GM12878 (cell line): ENCODE results near the gene TNRC18. TPM values are rescaled to one million over a fixed set of nuclear protein-coding genes. Genes with fewer than 3 reads are reported as not detected.

Experiments
- ATAC-seq: fragments of 200-7000 bp; cut with Tn5 transposase; 3 replicates; pipeline ENCODE4 v1.9.1; 2020; ENCODE audit warnings: mild to moderate bottlenecking, moderate library complexity
- BruUV-seq: library from RNA; stranded (reverse); fragments of 400-500 nt; replicated peaks from 2 replicates; lab custom pipeline; 2021; lab: Mats Ljungman, UMichigan
- CTCF ChIA-PET: fragments of 300-600 bp; sonication (Branson Sonifier 250); formaldehyde crosslinking; extraction: SDS; loops from one replicate; lab custom pipeline; 2021; ENCODE audit warnings: inconsistent platforms; lab: Yijun Ruan, JAX
- POLR2A ChIA-PET: fragments of 350-600 bp; formaldehyde crosslinking; extraction: SDS; loops from one replicate; lab custom pipeline; 2021; ENCODE audit warnings: inconsistent platforms; lab: Charles Lee
- RAD21 ChIA-PET: fragments of 300-600 bp; sonication (Branson Sonifier 250); formaldehyde crosslinking; loops from one replicate; lab custom pipeline; 2023; ENCODE audit warnings: antibody characterized with exemption; ENCODE audit not compliant: unreplicated experiment; lab: Charles Lee
- SMC1A ChIA-PET: fragments of 300-600 bp; sonication (Branson Sonifier 250); formaldehyde crosslinking; loops from one replicate; lab custom pipeline; 2023; ENCODE audit not compliant: unreplicated experiment, uncharacterized antibody; lab: Charles Lee
- DNase-seq: peaks from one replicate; pipeline ENCODE4 v3.0.0-alpha.2; 2011; ENCODE audit warnings: low read depth, low spot score
- FAIRE-seq: peaks from 3 replicates; lab custom pipeline; 2011; peaks lifted over from hg19 to GRCh38; lab: Jason Lieb, UNC
- H2AFZ ChIP-seq: 2 replicates; pipeline ENCODE4 v1.6.0; 2011; ENCODE audit warnings: low read depth, low read length, control low read depth; ENCODE audit not compliant: control insufficient read depth
- H3K27ac ChIP-seq: 2 replicates; pipeline ENCODE4 v1.5.1; 2011; ENCODE audit warnings: control low read depth; ENCODE audit not compliant: control insufficient read depth, insufficient read depth
- H3K27me3 ChIP-seq, 2 experiments: replicated peaks in 1 of 2; 2 replicates each; pipeline versions ENCODE4 v1.6.0 to v1.6.1; 2011; ENCODE audit warnings: low read length in 1 of 2; ENCODE audit not compliant: control insufficient read depth in 2 of 2, insufficient read depth in 2 of 2
- H3K36me3 ChIP-seq, 2 experiments: 2 replicates each; pipeline ENCODE4 v1.5.1; 2011; ENCODE audit warnings: low read length in 1 of 2; ENCODE audit not compliant: control insufficient read depth in 2 of 2, insufficient read depth in 2 of 2
- H3K4me1 ChIP-seq: 2 replicates; pipeline ENCODE4 v1.6.1; 2011; ENCODE audit warnings: mild to moderate bottlenecking, low read length, moderate library complexity, mixed read lengths; ENCODE audit not compliant: control insufficient read depth, insufficient read depth
- H3K4me2 ChIP-seq: 2 replicates; pipeline ENCODE4 v1.6.0; 2011; ENCODE audit warnings: control low read depth; ENCODE audit not compliant: control insufficient read depth, insufficient read depth
- H3K4me3 ChIP-seq: fragments of 200-600 bp; sonication (generic); 2 replicates; pipeline ENCODE4 v1.5.1; 2016
- H3K79me2 ChIP-seq: 2 replicates; pipeline ENCODE4 v1.6.0; 2011; ENCODE audit warnings: low read length; ENCODE audit not compliant: control insufficient read depth, insufficient read depth
- H3K9ac ChIP-seq: 2 replicates; pipeline ENCODE4 v1.8.0; 2011; ENCODE audit warnings: low read length, control low read depth, mixed read lengths; ENCODE audit not compliant: control insufficient read depth, insufficient read depth
- H3K9me3 ChIP-seq: replicated peaks from 3 replicates; pipeline ENCODE4 v1.5.1; 2011; ENCODE audit warnings: mild to moderate bottlenecking, low read length; ENCODE audit not compliant: control insufficient read depth, insufficient read depth
- H4K20me1 ChIP-seq: 2 replicates; pipeline ENCODE4 v1.6.0; 2011; ENCODE audit not compliant: control insufficient read depth, insufficient read depth
- BCL11A ChIP-seq: IDR thresholded peaks from 2 replicates; pipeline ENCODE4 v1.6.1; 2011; ENCODE audit warnings: low read depth, low read length
- CBX5 ChIP-seq: sonication (generic); IDR thresholded peaks from 2 replicates; pipeline ENCODE4 v1.6.1; 2016; ENCODE audit warnings: low read depth, moderate library complexity, mild to moderate bottlenecking, inconsistent platforms
- CEBPB ChIP-seq, 2 experiments: fragments of 150-350 bp in 1 of 2; IDR thresholded peaks; 2 replicates each; pipeline ENCODE4 v1.6.1; 2012 to 2014; ENCODE audit warnings: low read depth in 2 of 2, low read length in 2 of 2, borderline replicate concordance in 1 of 2, inconsistent platforms in 1 of 2
- ESRRA ChIP-seq: IDR thresholded peaks from 2 replicates; pipeline ENCODE4 v1.6.1; 2012; ENCODE audit warnings: mild to moderate bottlenecking, low read length, improper control_type of control experiment
- FOXK2 ChIP-seq: fragments of 450-650 bp; IDR thresholded peaks from 2 replicates; pipeline ENCODE4 v1.6.1; 2017; ENCODE audit warnings: mild to moderate bottlenecking, moderate library complexity
- MTA3 ChIP-seq: IDR thresholded peaks from 2 replicates; pipeline ENCODE4 v1.6.1; 2012; ENCODE audit warnings: low read length, inconsistent platforms, borderline replicate concordance
- NRF1 ChIP-seq: conservative IDR thresholded peaks from 2 replicates; pipeline ENCODE4 v1.6.1; 2011; ENCODE audit warnings: mild to moderate bottlenecking, low read depth, low read length, improper control_type of control experiment
- SP1 ChIP-seq: IDR thresholded peaks from one replicate; pipeline ENCODE4 v1.6.1; 2011; ENCODE audit warnings: low read depth, low read length
- SPI1 ChIP-seq: IDR thresholded peaks from 2 replicates; pipeline ENCODE4 v1.6.1; 2011; ENCODE audit warnings: low read depth, mild to moderate bottlenecking, low read length, moderate library complexity, borderline replicate concordance; ENCODE audit not compliant: insufficient read depth
- SREBF2 ChIP-seq: IDR thresholded peaks from 2 replicates; pipeline ENCODE4 v1.6.1; 2012; ENCODE audit warnings: mild to moderate bottlenecking, low read length
- STAT1 ChIP-seq: fragments of 450-650 bp; conservative IDR thresholded peaks from 2 replicates; pipeline ENCODE4 v1.6.1; 2014; ENCODE audit warnings: antibody characterized with exemption, mild to moderate bottlenecking
- ZNF274 ChIP-seq: IDR thresholded peaks from one replicate; pipeline ENCODE4 v1.8.0; 2011; ENCODE audit not compliant: insufficient read length, insufficient read depth
- ZNF384 ChIP-seq: IDR thresholded peaks from 2 replicates; pipeline ENCODE4 v1.6.1; 2012; ENCODE audit warnings: low read depth, mild to moderate bottlenecking, low read length, improper control_type of control experiment, borderline replicate concordance
- ZNF622 ChIP-seq: fragments of 450-650 bp; IDR thresholded peaks from 2 replicates; pipeline ENCODE4 v1.6.1; 2017; ENCODE audit warnings: mild to moderate bottlenecking, inconsistent platforms
- WGBS: methylation state at CpG from one replicate; pipeline ENCODE4 v1.1.6; 2016; ENCODE audit warnings: low lambda C conversion rate; ENCODE audit not compliant: insufficient replicate concordance, insufficient coverage; ENCODE audit errors: missing lambda C conversion rate; 5-methylcytosine and 5-hydroxymethylcytosine counted together
- in situ Hi-C: fragments of 300-500 bp; cut with MboI; formaldehyde crosslinking; loops from 9 replicates; pipeline ENCODE4 v1.14.3; 2018; ENCODE audit warnings: mixed read lengths
- intact Hi-C: fragments of 100-400 bp; cut with micrococcal nuclease; formaldehyde crosslinking; loops from one replicate; pipeline ENCODE4 v1.14.2; 2022; ENCODE audit not compliant: unreplicated experiment
- polyA plus RNA-seq, 11 experiments: library from polyadenylated mRNA; depleted of rRNA in 4 of 11; unstranded in 6 of 11; stranded (reverse) in 5 of 11; fragments of >200 nt; fragmentation: Nextera tagmentation in 4 of 11; fragmentation: Illumina TruSeq in 1 of 11; extraction: Ambion mirVana in 4 of 11; extraction: Trizol in 1 of 11; gene quantifications; 1 replicate in 1 of 11; 2 replicates in 10 of 11; pipeline versions ENCODE4 v1.2.1 to v1.2.3, GENCODE V29; 2011 to 2016; ENCODE audit warnings: inconsistent platforms in 2 of 11, missing spikeins in 2 of 11, low read depth in 1 of 11
- total RNA-seq, 4 experiments: library from RNA; depleted of rRNA in 3 of 4; stranded (reverse); fragments of >200 nt in 3 of 4; fragmentation: Illumina TruSeq in 1 of 4; extraction: Trizol in 1 of 4; gene quantifications; 2 replicates each; pipeline versions ENCODE4 v1.2.1 to v1.2.3, GENCODE V29; 2013 to 2021
- TF ChIP-seq, protein P1 (sequence below): fragments of 450-650 bp; IDR thresholded peaks from 2 replicates; pipeline ENCODE4 v1.6.1; 2017; ENCODE audit warnings: mild to moderate bottlenecking
- TF ChIP-seq, protein P2 (sequence below): IDR thresholded peaks from 2 replicates; pipeline ENCODE4 v1.6.1; 2011; ENCODE audit warnings: mild to moderate bottlenecking, low read depth, low read length, moderate library complexity; ENCODE audit not compliant: insufficient replicate concordance
- TF ChIP-seq, protein P3 (sequence below): IDR thresholded peaks from 2 replicates; pipeline ENCODE4 v1.6.1; 2012; ENCODE audit warnings: mild to moderate bottlenecking, low read depth, low read length
- TF ChIP-seq, protein P4 (sequence below): IDR thresholded peaks from 2 replicates; pipeline ENCODE4 v1.6.1; 2011; ENCODE audit warnings: low read depth, mild to moderate bottlenecking, low read length, moderate library complexity, borderline replicate concordance; ENCODE audit errors: extremely low read depth

Gene TNRC18
- total and polyA plus RNA-seq, 10 of the 15 experiments (the other 5 are each of a cell fraction or from before 2014, with no cell fraction given): 0.02 to 31.7 (median 5.4) TPM

DNA sequence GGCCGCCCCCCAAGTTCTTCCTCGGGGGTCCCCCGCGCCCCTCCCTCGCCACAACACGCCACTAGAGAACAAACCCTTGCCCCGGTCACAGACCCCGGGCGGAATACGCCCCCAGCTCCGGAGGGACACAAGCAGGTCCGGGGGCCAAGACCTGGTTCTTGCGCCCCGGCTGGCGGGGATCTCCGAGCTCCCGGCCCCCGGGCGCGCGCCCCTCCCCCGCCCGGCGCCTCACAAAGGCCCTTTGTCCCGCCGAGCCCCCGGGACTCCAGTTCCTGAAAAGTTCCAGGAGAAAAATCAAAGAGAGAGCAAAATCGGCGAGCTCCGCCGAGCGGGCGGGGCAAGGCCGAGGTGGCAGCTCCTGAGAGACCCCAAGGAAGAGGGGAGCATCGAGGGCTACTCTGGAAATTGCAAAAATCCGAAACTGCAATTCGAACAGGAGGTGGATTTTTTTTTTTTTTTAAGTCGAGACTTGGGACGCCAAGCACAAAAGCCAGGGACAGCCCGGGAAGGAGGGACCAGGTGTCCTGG, 4.0 kb downstream of the TNRC18 start (continued):
- TF ChIP-seq, protein P1, sequence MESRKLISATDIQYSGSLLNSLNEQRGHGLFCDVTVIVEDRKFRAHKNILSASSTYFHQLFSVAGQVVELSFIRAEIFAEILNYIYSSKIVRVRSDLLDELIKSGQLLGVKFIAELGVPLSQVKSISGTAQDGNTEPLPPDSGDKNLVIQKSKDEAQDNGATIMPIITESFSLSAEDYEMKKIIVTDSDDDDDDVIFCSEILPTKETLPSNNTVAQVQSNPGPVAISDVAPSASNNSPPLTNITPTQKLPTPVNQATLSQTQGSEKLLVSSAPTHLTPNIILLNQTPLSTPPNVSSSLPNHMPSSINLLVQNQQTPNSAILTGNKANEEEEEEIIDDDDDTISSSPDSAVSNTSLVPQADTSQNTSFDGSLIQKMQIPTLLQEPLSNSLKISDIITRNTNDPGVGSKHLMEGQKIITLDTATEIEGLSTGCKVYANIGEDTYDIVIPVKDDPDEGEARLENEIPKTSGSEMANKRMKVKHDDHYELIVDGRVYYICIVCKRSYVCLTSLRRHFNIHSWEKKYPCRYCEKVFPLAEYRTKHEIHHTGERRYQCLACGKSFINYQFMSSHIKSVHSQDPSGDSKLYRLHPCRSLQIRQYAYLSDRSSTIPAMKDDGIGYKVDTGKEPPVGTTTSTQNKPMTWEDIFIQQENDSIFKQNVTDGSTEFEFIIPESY: no peak
- no peak for TF ChIP-seq SP1
- TF ChIP-seq SPI1: no peak
- no peak for TF ChIP-seq CBX5
- no peak for TF ChIP-seq CEBPB (IDR thresholded peaks at IDR 0.05; ENCODE audit: borderline replicate concordance in 1 of 2, low read depth in 2 of 2, low read length in 2 of 2)

DNA sequence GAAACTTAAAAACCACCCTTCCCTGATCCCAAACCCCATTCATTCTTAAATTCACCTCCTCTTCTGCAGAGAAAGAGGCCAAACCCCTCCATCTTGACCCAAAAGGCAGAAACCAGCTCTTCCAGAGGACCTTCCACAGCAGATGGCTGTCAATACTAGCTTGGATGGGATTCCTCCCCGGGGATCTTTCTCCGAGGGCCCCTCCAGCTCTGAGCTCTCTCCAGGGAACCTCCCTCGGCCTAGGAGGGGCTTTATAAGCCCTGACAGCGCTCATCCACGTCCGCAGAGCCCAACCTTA, 5.4 kb downstream of the TNRC18 start:
- CTCF ChIA-PET: interaction anchor here (1.1 to 1.3 kb wide), 2 partner anchors 9 to 29 kb away, joined by 3 read pairs; no protein-coding TSS in a partner anchor
- WGBS: 27% methylated on average over 6 of the region's 6 CpGs
- intact Hi-C loops: no loop called here
- POLR2A ChIA-PET: no interaction called here
- no peak overlapping the region for H3K4me3 ChIP-seq
- RAD21 ChIA-PET: no interaction called here
- H4K20me1 ChIP-seq: no peaks in the 10 kb centered on the region
- no peak for ATAC-seq
- DNase-seq: no peak
- peaks cover 26 to 45% of the 10 kb centered on the region in 2 experiments for H3K27me3 ChIP-seq
- H3K4me2 ChIP-seq: no peak overlapping the region
- no peak overlapping the region for H3K27ac ChIP-seq
- H3K4me1 ChIP-seq: peaks cover 6% of the 10 kb centered on the region
- BruUV-seq: no TSS peak
- H3K36me3 ChIP-seq: no peaks in the 10 kb centered on the region
- SMC1A ChIA-PET: interaction anchor here (2.0 kb wide), 1 partner anchor 76 kb away, joined by 5 read pairs; no protein-coding TSS in a partner anchor
- no peak overlapping the region for H3K9ac ChIP-seq
- no peak overlapping the region for H2AFZ ChIP-seq
- no peak for FAIRE-seq
- no peaks in the 10 kb centered on the region for H3K9me3 ChIP-seq
- no peaks in the 10 kb centered on the region for H3K79me2 ChIP-seq
- in situ Hi-C loops: no loop called here
- TF ChIP-seq MTA3 (no peak), SREBF2 (no peak), NRF1 (no peak), ESRRA (no peak), ZNF384 (no peak), FOXK2 (no peak), ZNF622 (no peak), STAT1 (no peak), ZNF274 (no peak), BCL11A (no peak)
- TF ChIP-seq, protein P2, sequence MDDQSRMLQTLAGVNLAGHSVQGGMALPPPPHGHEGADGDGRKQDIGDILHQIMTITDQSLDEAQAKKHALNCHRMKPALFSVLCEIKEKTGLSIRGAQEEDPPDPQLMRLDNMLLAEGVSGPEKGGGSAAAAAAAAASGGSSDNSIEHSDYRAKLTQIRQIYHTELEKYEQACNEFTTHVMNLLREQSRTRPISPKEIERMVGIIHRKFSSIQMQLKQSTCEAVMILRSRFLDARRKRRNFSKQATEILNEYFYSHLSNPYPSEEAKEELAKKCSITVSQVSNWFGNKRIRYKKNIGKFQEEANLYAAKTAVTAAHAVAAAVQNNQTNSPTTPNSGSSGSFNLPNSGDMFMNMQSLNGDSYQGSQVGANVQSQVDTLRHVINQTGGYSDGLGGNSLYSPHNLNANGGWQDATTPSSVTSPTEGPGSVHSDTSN: no peak
- TF ChIP-seq, protein P3, sequence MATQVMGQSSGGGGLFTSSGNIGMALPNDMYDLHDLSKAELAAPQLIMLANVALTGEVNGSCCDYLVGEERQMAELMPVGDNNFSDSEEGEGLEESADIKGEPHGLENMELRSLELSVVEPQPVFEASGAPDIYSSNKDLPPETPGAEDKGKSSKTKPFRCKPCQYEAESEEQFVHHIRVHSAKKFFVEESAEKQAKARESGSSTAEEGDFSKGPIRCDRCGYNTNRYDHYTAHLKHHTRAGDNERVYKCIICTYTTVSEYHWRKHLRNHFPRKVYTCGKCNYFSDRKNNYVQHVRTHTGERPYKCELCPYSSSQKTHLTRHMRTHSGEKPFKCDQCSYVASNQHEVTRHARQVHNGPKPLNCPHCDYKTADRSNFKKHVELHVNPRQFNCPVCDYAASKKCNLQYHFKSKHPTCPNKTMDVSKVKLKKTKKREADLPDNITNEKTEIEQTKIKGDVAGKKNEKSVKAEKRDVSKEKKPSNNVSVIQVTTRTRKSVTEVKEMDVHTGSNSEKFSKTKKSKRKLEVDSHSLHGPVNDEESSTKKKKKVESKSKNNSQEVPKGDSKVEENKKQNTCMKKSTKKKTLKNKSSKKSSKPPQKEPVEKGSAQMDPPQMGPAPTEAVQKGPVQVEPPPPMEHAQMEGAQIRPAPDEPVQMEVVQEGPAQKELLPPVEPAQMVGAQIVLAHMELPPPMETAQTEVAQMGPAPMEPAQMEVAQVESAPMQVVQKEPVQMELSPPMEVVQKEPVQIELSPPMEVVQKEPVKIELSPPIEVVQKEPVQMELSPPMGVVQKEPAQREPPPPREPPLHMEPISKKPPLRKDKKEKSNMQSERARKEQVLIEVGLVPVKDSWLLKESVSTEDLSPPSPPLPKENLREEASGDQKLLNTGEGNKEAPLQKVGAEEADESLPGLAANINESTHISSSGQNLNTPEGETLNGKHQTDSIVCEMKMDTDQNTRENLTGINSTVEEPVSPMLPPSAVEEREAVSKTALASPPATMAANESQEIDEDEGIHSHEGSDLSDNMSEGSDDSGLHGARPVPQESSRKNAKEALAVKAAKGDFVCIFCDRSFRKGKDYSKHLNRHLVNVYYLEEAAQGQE: no peak
- TF ChIP-seq, protein P4, sequence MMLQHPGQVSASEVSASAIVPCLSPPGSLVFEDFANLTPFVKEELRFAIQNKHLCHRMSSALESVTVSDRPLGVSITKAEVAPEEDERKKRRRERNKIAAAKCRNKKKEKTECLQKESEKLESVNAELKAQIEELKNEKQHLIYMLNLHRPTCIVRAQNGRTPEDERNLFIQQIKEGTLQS: no peak
